Measurements from ENCODE around the gene EEPD1. TPM values are rescaled to one million over a fixed set of nuclear protein-coding genes. Genes with fewer than 3 reads are reported as not detected.

Gene EEPD1
- total RNA-seq, 1 experiment from 2014 or later: 0.70 TPM

- Mint-ChIP-seq H3K4me1 (ENCODE audit: insufficient read depth, unreplicated experiment) (no peaks in the 10 kb centered on the region), H3K36me3 (ENCODE audit: insufficient read depth, unreplicated experiment) (no peaks in the 10 kb centered on the region), H3K9me3 (ENCODE audit: unreplicated experiment) (no peaks in the 10 kb centered on the region), H3K27ac (ENCODE audit: low read depth, unreplicated experiment) (no peak overlapping the region), H3K27me3 (ENCODE audit: insufficient read depth, unreplicated experiment) (no peaks in the 10 kb centered on the region), H3K4me3 (ENCODE audit: unreplicated experiment) (no peak overlapping the region)
- POLR2A ChIA-PET: no interaction called here
- no TSS peak for BruUV-seq (replicated peaks)
- intact Hi-C loops (cut with micrococcal nuclease): no loop called here
- no peak for DNase-seq (ENCODE audit: unreplicated experiment)
- TF ChIP-seq CTCF (IDR thresholded peaks at IDR 0.05; ENCODE audit: unreplicated experiment): no peak
- CTCF ChIA-PET: no interaction called here
Measured at GRCh38 chr7:36228039-36228438, 75.0 kb downstream of the EEPD1 start.

- Mint-ChIP-seq H3K36me3 (ENCODE audit: insufficient read depth, unreplicated experiment) (no peaks in the 10 kb centered on the region), H3K27me3 (ENCODE audit: insufficient read depth, unreplicated experiment) (no peaks in the 10 kb centered on the region), H3K4me1 (ENCODE audit: insufficient read depth, unreplicated experiment) (no peaks in the 10 kb centered on the region), H3K9me3 (ENCODE audit: unreplicated experiment) (no peaks in the 10 kb centered on the region), H3K27ac (ENCODE audit: low read depth, unreplicated experiment) (no peak overlapping the region), H3K4me3 (ENCODE audit: unreplicated experiment) (no peak overlapping the region)
- no peak for DNase-seq (ENCODE audit: unreplicated experiment)
- intact Hi-C loops (cut with micrococcal nuclease): no loop called here
- TF ChIP-seq CTCF (IDR thresholded peaks at IDR 0.05; ENCODE audit: unreplicated experiment): no peak
- ChIA-PET POLR2A (interaction anchor here (1.0 kb wide), 1 partner anchor 40 kb away, joined by 3 read pairs; no protein-coding TSS in a partner anchor), CTCF (no interaction called here)
- BruUV-seq (replicated peaks): no TSS peak
Measured at GRCh38 chr7:36231406-36231805, 78.4 kb downstream of the EEPD1 start.

GRCh38 chr7:36232555-36232954 is 79.5 kb downstream of the EEPD1 start:
- no peak for DNase-seq (ENCODE audit: unreplicated experiment)
- ChIA-PET POLR2A (no interaction called here), CTCF (interaction anchor here (0.5 kb wide), 1 partner anchor 81 kb away, joined by 3 read pairs; no protein-coding TSS in a partner anchor)
- no TSS peak for BruUV-seq (replicated peaks)
- TF ChIP-seq CTCF (IDR thresholded peaks at IDR 0.05; ENCODE audit: unreplicated experiment): no peak
- no peaks in the 10 kb centered on the region for H3K4me1 Mint-ChIP-seq (ENCODE audit: insufficient read depth, unreplicated experiment)
- intact Hi-C loops (cut with micrococcal nuclease): no loop called here
- H3K4me3 Mint-ChIP-seq (ENCODE audit: unreplicated experiment): no peak overlapping the region
- no peak overlapping the region for H3K27ac Mint-ChIP-seq (ENCODE audit: low read depth, unreplicated experiment)
- H3K27me3 Mint-ChIP-seq (ENCODE audit: insufficient read depth, unreplicated experiment): no peaks in the 10 kb centered on the region
- no peaks in the 10 kb centered on the region for H3K9me3 Mint-ChIP-seq (ENCODE audit: unreplicated experiment)
- H3K36me3 Mint-ChIP-seq (ENCODE audit: insufficient read depth, unreplicated experiment): no peaks in the 10 kb centered on the region

GRCh38 chr7:36232971-36233550 is 80.0 kb downstream of the EEPD1 start:
- no TSS peak for BruUV-seq (replicated peaks)

More at GRCh38 chr7:36232971-36233550, 80.0 kb downstream of the EEPD1 start:
- ChIA-PET POLR2A (no interaction called here), CTCF (interaction anchor here (0.5 to 1.8 kb wide), 2 partner anchors 53 to 80 kb away, joined by 3 to 6 read pairs; no protein-coding TSS in a partner anchor)
- Mint-ChIP-seq H3K27ac (ENCODE audit: low read depth, unreplicated experiment) (no peak overlapping the region), H3K4me3 (ENCODE audit: unreplicated experiment) (no peak overlapping the region), H3K36me3 (ENCODE audit: insufficient read depth, unreplicated experiment) (no peaks in the 10 kb centered on the region), H3K27me3 (ENCODE audit: insufficient read depth, unreplicated experiment) (no peaks in the 10 kb centered on the region), H3K9me3 (ENCODE audit: unreplicated experiment) (no peaks in the 10 kb centered on the region), H3K4me1 (ENCODE audit: insufficient read depth, unreplicated experiment) (no peaks in the 10 kb centered on the region)
- no peak for DNase-seq (ENCODE audit: unreplicated experiment)
- intact Hi-C loops (cut with micrococcal nuclease): no loop called here
- TF ChIP-seq CTCF (IDR thresholded peaks at IDR 0.05; ENCODE audit: unreplicated experiment): no peak

Data from MCF 10A (cell line).